ENCODE results near the gene RPL32. TPM values are rescaled to one million over a fixed set of nuclear protein-coding genes. Genes with fewer than 3 reads are reported as not detected.

RPL32 gene
- total RNA-seq, 1 donor from 2014 or later: 1,571 TPM

DNA sequence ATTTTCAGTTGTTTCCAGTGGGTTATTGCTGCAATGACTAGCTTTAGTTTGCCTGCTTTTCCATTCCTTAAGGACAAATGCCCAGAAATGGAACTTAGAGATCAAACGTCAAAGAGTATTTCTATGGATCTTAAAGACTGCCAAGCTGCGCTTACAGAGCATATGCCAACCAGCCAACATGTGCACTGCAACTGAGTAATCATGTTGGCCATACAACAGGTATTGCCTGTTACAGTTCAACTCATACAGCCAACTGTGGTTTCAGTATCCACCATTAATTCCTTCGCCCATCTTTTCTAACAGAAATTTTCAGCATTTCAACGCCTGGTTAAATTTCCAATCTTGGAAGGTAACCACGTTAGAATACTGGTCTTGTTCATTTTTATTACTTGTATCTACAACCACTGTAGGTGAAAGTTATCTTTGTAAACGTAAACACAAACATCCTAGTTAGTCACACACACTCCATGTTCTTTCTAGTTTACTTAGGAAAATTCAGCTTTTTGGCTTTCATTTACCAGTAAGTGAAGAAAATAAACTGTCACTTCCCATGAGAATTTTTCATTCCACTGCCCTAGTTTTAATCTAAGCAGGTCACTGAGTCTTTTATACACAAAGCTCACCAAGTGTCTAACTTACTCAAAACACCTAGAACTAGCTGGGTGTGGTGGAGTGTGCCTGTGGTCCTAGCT, 3.9 kb downstream of the RPL32 start:
- H3K9me3 Mint-ChIP-seq (ENCODE audit: unreplicated experiment): no peaks in the 10 kb centered on the region
- H3K4me1 Mint-ChIP-seq (ENCODE audit: unreplicated experiment): peaks cover 30% of the 10 kb centered on the region
- H3K4me3 Mint-ChIP-seq (ENCODE audit: unreplicated experiment): peak overlapping the region; percentile 38
- H3K27ac Mint-ChIP-seq (ENCODE audit: unreplicated experiment): peak overlapping the region; percentile 57
- DNase-seq (ENCODE audit: low spot score): no peak
- TF ChIP-seq, protein P1, sequence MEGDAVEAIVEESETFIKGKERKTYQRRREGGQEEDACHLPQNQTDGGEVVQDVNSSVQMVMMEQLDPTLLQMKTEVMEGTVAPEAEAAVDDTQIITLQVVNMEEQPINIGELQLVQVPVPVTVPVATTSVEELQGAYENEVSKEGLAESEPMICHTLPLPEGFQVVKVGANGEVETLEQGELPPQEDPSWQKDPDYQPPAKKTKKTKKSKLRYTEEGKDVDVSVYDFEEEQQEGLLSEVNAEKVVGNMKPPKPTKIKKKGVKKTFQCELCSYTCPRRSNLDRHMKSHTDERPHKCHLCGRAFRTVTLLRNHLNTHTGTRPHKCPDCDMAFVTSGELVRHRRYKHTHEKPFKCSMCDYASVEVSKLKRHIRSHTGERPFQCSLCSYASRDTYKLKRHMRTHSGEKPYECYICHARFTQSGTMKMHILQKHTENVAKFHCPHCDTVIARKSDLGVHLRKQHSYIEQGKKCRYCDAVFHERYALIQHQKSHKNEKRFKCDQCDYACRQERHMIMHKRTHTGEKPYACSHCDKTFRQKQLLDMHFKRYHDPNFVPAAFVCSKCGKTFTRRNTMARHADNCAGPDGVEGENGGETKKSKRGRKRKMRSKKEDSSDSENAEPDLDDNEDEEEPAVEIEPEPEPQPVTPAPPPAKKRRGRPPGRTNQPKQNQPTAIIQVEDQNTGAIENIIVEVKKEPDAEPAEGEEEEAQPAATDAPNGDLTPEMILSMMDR (IDR thresholded peaks at IDR 0.05; ENCODE audit: unreplicated experiment): no peak
- H3K27me3 Mint-ChIP-seq (ENCODE audit: unreplicated experiment): peaks cover 9% of the 10 kb centered on the region
- peaks cover 42% of the 10 kb centered on the region for H3K36me3 Mint-ChIP-seq (ENCODE audit: low read depth, unreplicated experiment)

DNA sequence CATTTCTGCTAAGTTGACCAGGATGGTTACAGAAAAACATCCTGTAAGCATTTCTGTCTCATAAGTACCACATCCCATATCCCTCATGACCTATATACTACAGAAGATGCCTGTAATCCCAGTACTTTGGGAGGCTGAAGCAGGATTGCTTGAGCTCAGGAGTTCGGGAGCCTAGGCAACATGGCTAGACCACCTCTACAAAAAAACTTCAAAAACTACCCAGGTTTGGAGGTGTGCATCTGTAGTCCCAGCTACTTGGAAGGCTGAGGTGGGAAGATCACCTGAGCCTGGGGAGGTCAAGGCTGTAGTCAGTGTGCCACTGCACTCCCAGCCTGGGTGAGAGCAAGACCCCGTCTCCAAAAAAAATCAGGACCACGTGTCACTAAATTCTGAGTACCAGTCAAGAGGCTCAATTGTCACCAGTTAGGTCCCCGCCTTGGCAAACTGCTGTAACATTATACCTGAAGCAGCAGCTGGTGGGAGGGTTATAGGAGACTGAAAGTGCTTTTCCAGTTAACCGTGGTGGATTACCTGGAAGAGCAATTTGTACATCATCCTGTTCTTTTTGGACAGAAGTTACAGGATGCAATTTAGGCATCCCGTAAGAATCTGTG, 6.2 kb downstream of the RPL32 start:
- H3K4me1 Mint-ChIP-seq (ENCODE audit: unreplicated experiment): peaks cover 25% of the 10 kb centered on the region

DNA sequence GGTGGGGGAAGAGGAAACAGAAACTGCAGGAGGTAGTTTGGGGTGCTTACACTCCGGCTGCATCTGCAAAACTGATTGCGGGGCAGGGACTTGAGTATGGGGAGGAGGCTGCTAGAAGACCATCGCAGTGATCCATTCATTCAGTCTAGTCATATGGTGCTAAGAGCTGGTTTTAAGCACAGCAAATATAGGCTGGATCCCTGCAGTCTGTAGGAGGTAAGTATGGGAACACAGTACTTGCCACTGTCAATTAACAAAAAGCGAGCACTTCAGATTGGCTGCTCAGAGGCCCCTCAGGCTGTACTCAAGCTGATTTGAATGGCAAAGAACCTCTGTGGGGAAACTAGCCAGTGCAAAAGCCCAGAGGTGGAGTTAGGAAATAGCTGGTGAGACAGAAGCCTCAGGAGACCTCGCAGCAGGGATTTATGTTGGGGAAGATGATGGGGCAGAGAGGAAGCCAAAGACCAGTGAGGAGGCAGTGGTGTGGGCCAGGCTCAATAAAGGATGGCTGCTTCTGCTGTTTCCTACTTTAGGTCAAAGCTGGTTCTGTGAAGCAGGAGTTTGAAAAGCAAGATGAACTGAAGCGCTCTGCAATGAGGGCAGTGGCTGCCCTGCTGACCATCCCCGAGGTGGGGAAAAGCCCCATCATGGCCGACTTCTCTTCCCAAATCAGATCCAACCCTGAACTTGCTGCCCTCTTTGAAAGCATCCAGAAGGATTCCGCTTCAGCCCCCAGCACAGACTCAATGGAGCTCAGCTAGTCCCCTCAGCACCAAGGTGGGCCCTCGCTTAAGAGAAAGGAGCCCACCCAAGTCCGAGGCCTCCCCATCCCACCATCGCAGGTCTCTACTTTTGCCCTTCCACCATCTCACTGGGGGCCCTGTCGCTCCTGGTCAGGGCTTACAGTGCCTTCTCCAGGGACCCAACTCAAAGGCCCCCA, 7.9 kb downstream of the RPL32 start:
- Mint-ChIP-seq H3K4me1 (ENCODE audit: unreplicated experiment) (peaks cover 18% of the 10 kb centered on the region), H3K36me3 (ENCODE audit: low read depth, unreplicated experiment) (peaks cover 32% of the 10 kb centered on the region), H3K27ac (ENCODE audit: unreplicated experiment) (no peak overlapping the region), H3K27me3 (ENCODE audit: unreplicated experiment) (no peaks in the 10 kb centered on the region), H3K4me3 (ENCODE audit: unreplicated experiment) (no peak overlapping the region), H3K9me3 (ENCODE audit: unreplicated experiment) (no peaks in the 10 kb centered on the region)
- DNase-seq (ENCODE audit: low spot score): no peak
- TF ChIP-seq, protein P1 (IDR thresholded peaks at IDR 0.05; ENCODE audit: unreplicated experiment): no peak

More for the DNA sequence above, 6.2 kb downstream of the RPL32 start:
- Mint-ChIP-seq H3K27ac (ENCODE audit: unreplicated experiment) (no peak overlapping the region), H3K27me3 (ENCODE audit: unreplicated experiment) (peaks cover 3% of the 10 kb centered on the region), H3K4me3 (ENCODE audit: unreplicated experiment) (no peak overlapping the region), H3K36me3 (ENCODE audit: low read depth, unreplicated experiment) (peaks cover 42% of the 10 kb centered on the region), H3K9me3 (ENCODE audit: unreplicated experiment) (no peaks in the 10 kb centered on the region)
- DNase-seq (ENCODE audit: low spot score): no peak
- TF ChIP-seq, protein P1 (IDR thresholded peaks at IDR 0.05; ENCODE audit: unreplicated experiment): no peak

DNA sequence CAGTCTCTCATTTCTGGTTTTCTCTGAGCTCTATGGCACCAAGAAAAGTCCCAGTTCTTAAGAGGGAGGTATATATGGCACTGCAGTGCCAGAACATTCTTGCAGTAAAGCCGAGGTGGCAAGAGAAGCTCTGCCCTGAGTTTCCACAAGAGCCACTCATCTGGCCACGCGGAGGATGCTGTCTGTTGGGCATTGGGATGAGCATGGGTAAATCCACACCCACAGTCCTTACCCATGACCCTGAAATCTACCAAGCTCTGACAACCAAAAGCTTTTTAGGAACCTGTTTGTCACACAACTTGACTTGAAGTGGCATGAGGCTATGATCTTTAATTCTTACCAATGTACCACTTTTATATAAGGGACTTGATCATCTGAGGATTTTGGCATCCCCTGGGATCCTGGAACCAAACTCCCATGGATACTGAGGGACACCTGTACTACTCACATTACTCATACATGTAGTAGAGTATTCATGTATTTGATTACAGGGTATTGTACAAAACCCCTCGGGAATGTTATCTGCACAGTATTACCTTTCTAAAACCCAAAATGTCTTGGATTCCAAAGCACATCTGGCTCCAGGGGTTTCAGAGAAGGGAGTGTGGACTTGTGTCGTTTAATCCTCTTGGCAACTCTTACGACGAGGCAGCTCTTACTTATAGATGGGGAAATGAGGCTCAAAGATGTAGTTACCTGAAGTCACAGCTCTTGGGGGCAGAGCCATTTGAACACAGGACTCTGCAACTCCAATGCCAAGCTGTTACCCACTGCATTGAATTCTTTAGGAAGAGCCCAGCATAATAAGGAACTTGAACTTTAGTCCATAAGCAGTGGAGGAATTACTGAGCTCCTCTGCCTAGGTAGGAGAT, 8.8 kb downstream of the RPL32 start:
- Mint-ChIP-seq H3K9me3 (ENCODE audit: unreplicated experiment) (no peaks in the 10 kb centered on the region), H3K27ac (ENCODE audit: unreplicated experiment) (no peak overlapping the region), H3K4me3 (ENCODE audit: unreplicated experiment) (no peak overlapping the region), H3K4me1 (ENCODE audit: unreplicated experiment) (peaks cover 13% of the 10 kb centered on the region), H3K27me3 (ENCODE audit: unreplicated experiment) (no peaks in the 10 kb centered on the region), H3K36me3 (ENCODE audit: low read depth, unreplicated experiment) (peaks cover 27% of the 10 kb centered on the region)
- DNase-seq (ENCODE audit: low spot score): no peak
- TF ChIP-seq, protein P1 (IDR thresholded peaks at IDR 0.05; ENCODE audit: unreplicated experiment): no peak

Data from endothelial cell (in vitro differentiated cells).